GM18951 (cell line): ENCODE measurements around the gene IKBKG.

Source experiments
- POLR2A ChIP-seq: IDR thresholded peaks from 4 replicates; pipeline ENCODE4 v1.6.1; 2011; ENCODE audit warnings: mild to moderate bottlenecking; ENCODE audit not compliant: insufficient read length, insufficient read depth; ENCODE audit errors: extremely low read depth
- in situ Hi-C: fragments of 300-500 bp; cut with MboI; formaldehyde crosslinking; loops from one replicate; pipeline ENCODE4 v1.12.0; 2022; ENCODE audit warnings: low sequenced_read_pairs, mixed read lengths, inconsistent platforms; ENCODE audit not compliant: unreplicated experiment

Gene IKBKG

GRCh38 chrX:154534526-154535322 lies 12.7 kb upstream of the IKBKG start:
- in situ Hi-C loops, result loop anchor here (25.0 kb wide), 2 partner anchors 522 to 1572 kb away; partner anchors contain the start of gene IRAK1
- no peak for TF ChIP-seq POLR2A

GRCh38 chrX:154535892-154536291 lies 11.5 kb upstream of the IKBKG start:
- TF ChIP-seq POLR2A, result no peak
- in situ Hi-C loops, result loop anchor here (25.0 kb wide), 2 partner anchors 524 to 1574 kb away; partner anchors contain the start of gene IRAK1

- in situ Hi-C loops, result loop anchor here (25.0 kb wide), 2 partner anchors 527 to 1577 kb away; partner anchors contain the start of gene IRAK1
- TF ChIP-seq POLR2A, result no peak
Observed at GRCh38 chrX:154539077-154539476, 8.3 kb upstream of the IKBKG start.

GRCh38 chrX:154540365-154540764 lies 7.1 kb upstream of the IKBKG start:
- in situ Hi-C loops, result loop anchor here (25.0 kb wide), 2 partner anchors 528 to 1578 kb away; partner anchors contain the start of gene IRAK1

- TF ChIP-seq POLR2A, result no peak
- in situ Hi-C loops, result loop anchor here (25.0 kb wide), 2 partner anchors 529 to 1579 kb away; partner anchors contain the start of gene IRAK1
Observed at GRCh38 chrX:154540897-154541535, 6.4 kb upstream of the IKBKG start.

GRCh38 chrX:154541589-154541895 lies 5.9 kb upstream of the IKBKG start:
- TF ChIP-seq POLR2A, result no peak
- in situ Hi-C loops, result loop anchor here (25.0 kb wide), 2 partner anchors 529 to 1579 kb away; partner anchors contain the start of gene IRAK1

- TF ChIP-seq POLR2A, result no peak
Observed at GRCh38 chrX:154541896-154542722, 5.3 kb upstream of the IKBKG start.

GRCh38 chrX:154542723-154543424 lies 4.5 kb upstream of the IKBKG start:
- in situ Hi-C loops, result loop anchor here (25.0 kb wide), 2 partner anchors 531 to 1581 kb away; partner anchors contain the start of gene IRAK1

More at GRCh38 chrX:154541896-154542722, 5.3 kb upstream of the IKBKG start:
- in situ Hi-C loops, result loop anchor here (25.0 kb wide), 2 partner anchors 530 to 1580 kb away; partner anchors contain the start of gene IRAK1

GRCh38 chrX:154545673-154546274 lies 1.6 kb upstream of the IKBKG start:
- in situ Hi-C loops, result loop anchor here (25.0 kb wide), 2 partner anchors 533 to 1583 kb away; partner anchors contain the start of gene IRAK1
- no peak for TF ChIP-seq POLR2A

More at GRCh38 chrX:154542723-154543424, 4.5 kb upstream of the IKBKG start:
- no peak for TF ChIP-seq POLR2A

GRCh38 chrX:154546354-154547244 lies 821 bp upstream of the IKBKG start, which contains the start of gene G6PD:
Gene G6PD, minus strand, starts transcription at chrX:154546846. Its CDS starts 691 bp downstream, at chrX:154546155.
- peak; percentile 79 for TF ChIP-seq POLR2A
- in situ Hi-C loops, result loop anchor here (25.0 kb wide), 2 partner anchors 534 to 1584 kb away; partner anchors contain the start of gene IRAK1

GRCh38 chrX:154548028-154548316 lies 552 bp downstream of the IKBKG start:
- in situ Hi-C loops, result loop anchor here (25.0 kb wide), 2 partner anchors 536 to 1586 kb away; partner anchors contain the start of gene IRAK1
- no peak for TF ChIP-seq POLR2A
